Gastrocnemius medialis (tissue), 4 donors: Measurements from ENCODE around the gene CAMTA1.

Experiments used
- POLR2A ChIP-seq, 2 donors: fragments of 450-650 bp; IDR thresholded peaks; one replicate each; pipeline ENCODE4 v1.6.1; 2017; ENCODE audit warnings: antibody characterized with exemption in 2 of 2, mild to moderate bottlenecking in 2 of 2, moderate library complexity in 2 of 2
- TF ChIP-seq, protein P1 (sequence below), 5 experiments: fragments of 450-650 bp in 3 of 5; fragments of 200-600 bp in 2 of 5; sonication (generic) in 2 of 5; IDR thresholded peaks in 4 of 5; conservative IDR thresholded peaks in 1 of 5; 1 replicate in 4 of 5; 2 replicates in 1 of 5; pipeline ENCODE4 v1.5.1; 2016 to 2019; ENCODE audit warnings: antibody characterized with exemption in 5 of 5, mild to moderate bottlenecking in 3 of 5, moderate library complexity in 3 of 5

DNA sequence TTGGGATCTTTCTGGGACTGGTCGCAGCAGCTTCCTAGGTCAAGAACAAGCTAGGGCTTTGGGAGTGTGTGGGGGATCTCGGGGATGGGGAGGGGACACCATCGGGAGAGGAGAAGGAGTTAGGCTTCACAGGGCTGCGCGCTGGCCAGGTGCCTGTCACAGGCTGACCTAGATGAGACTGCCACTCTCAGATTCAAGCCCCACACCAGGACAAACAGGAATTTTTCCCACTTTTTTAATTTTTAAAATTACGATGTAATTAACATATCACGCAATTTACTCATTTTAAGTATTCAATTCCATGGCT, 180.6 kb downstream of the CAMTA1 start:
- TF ChIP-seq, protein P1, sequence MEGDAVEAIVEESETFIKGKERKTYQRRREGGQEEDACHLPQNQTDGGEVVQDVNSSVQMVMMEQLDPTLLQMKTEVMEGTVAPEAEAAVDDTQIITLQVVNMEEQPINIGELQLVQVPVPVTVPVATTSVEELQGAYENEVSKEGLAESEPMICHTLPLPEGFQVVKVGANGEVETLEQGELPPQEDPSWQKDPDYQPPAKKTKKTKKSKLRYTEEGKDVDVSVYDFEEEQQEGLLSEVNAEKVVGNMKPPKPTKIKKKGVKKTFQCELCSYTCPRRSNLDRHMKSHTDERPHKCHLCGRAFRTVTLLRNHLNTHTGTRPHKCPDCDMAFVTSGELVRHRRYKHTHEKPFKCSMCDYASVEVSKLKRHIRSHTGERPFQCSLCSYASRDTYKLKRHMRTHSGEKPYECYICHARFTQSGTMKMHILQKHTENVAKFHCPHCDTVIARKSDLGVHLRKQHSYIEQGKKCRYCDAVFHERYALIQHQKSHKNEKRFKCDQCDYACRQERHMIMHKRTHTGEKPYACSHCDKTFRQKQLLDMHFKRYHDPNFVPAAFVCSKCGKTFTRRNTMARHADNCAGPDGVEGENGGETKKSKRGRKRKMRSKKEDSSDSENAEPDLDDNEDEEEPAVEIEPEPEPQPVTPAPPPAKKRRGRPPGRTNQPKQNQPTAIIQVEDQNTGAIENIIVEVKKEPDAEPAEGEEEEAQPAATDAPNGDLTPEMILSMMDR (IDR thresholded peaks at IDR 0.05 in 4 of 5, conservative IDR thresholded peaks at IDR 0.05 in 1 of 5): no peak
- TF ChIP-seq POLR2A (IDR thresholded peaks at IDR 0.05): no peak
